ENCODE results near the gene WBP11. TPM values are rescaled to one million over a fixed set of nuclear protein-coding genes. Genes with fewer than 3 reads are reported as not detected.

The WBP11 gene
- total and polyA plus RNA-seq, 4 donors = 9.9 to 16.6 (median 12.2) TPM

DNA sequence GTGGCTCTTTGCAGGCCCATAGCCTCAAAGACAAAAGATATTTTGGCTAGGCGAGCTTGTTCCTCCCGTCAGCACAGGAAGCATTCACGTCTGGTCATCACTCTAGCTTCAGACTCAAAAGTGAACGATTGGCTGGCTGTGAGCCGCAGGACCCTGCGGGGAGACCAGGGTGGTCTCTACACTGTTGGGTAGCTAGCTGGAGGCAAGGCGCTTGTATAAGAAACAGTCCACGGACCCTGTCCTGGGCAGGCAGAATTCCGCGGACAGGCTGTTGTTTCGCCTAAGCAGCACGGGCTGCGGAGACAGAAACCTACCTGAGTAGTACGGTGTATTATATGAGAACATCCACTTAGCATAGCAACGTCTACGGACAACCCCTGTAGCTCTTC is 29.6 kb downstream of the WBP11 start:
- Histone ChIP-seq H3K36me3 (ENCODE audit: control insufficient read depth in 4 of 4, insufficient read depth in 3 of 4, low read depth in 1 of 4, low read length in 3 of 4) (no peaks in the 10 kb centered on the region), H3K9ac (ENCODE audit: low read depth in 1 of 2, low read length in 2 of 2) (peak overlapping the region; percentile 22 to 69), H3K27me3 (ENCODE audit: control insufficient read depth in 4 of 4, insufficient read depth in 4 of 4, low read length in 3 of 4) (no peaks in the 10 kb centered on the region), H3K27ac (ENCODE audit: low read depth in 1 of 2, low read length in 2 of 2) (peak overlapping the region; percentile 80 to 93), H3K9me3 (ENCODE audit: control insufficient read depth in 4 of 4, low read length in 3 of 4) (no peaks in the 10 kb centered on the region), H3K4me1 (ENCODE audit: control insufficient read depth in 4 of 4, insufficient read depth in 4 of 4, low read length in 3 of 4) (peaks cover 0 to 28% (median 10%) of the 10 kb centered on the region in 4 donors), H3K4me3 (ENCODE audit: low read depth in 1 of 3, low read length in 3 of 3) (peak overlapping the region; percentile 63 to 79 (median 72))
- WGBS = 18% methylated on average over 16 of the region's 16 CpGs
- DNase-seq (ENCODE audit: low spot score) = peak; percentile 68
- no peak for TF ChIP-seq HNF4G (IDR thresholded peaks at IDR 0.05)
- TF ChIP-seq ZBTB33 (IDR thresholded peaks at IDR 0.05) = no peak
- TF ChIP-seq EGR1 (IDR thresholded peaks at IDR 0.05; ENCODE audit: low read depth in 2 of 2) = no peak
- TF ChIP-seq, protein P1, sequence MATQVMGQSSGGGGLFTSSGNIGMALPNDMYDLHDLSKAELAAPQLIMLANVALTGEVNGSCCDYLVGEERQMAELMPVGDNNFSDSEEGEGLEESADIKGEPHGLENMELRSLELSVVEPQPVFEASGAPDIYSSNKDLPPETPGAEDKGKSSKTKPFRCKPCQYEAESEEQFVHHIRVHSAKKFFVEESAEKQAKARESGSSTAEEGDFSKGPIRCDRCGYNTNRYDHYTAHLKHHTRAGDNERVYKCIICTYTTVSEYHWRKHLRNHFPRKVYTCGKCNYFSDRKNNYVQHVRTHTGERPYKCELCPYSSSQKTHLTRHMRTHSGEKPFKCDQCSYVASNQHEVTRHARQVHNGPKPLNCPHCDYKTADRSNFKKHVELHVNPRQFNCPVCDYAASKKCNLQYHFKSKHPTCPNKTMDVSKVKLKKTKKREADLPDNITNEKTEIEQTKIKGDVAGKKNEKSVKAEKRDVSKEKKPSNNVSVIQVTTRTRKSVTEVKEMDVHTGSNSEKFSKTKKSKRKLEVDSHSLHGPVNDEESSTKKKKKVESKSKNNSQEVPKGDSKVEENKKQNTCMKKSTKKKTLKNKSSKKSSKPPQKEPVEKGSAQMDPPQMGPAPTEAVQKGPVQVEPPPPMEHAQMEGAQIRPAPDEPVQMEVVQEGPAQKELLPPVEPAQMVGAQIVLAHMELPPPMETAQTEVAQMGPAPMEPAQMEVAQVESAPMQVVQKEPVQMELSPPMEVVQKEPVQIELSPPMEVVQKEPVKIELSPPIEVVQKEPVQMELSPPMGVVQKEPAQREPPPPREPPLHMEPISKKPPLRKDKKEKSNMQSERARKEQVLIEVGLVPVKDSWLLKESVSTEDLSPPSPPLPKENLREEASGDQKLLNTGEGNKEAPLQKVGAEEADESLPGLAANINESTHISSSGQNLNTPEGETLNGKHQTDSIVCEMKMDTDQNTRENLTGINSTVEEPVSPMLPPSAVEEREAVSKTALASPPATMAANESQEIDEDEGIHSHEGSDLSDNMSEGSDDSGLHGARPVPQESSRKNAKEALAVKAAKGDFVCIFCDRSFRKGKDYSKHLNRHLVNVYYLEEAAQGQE (IDR thresholded peaks at IDR 0.05) = no peak
- no peak for TF ChIP-seq RAD21 (IDR thresholded peaks at IDR 0.05)
- TF ChIP-seq FOXA1 (IDR thresholded peaks at IDR 0.05) = no peak
- no peak for TF ChIP-seq MAX (IDR thresholded peaks at IDR 0.05)
- TF ChIP-seq HNF4A (conservative IDR thresholded peaks at IDR 0.05) = no peak

- DNase-seq (ENCODE audit: low spot score) = no peak
- no peak overlapping the region for H3K9ac ChIP-seq (ENCODE audit: low read depth in 1 of 2, low read length in 2 of 2)
- H3K9me3 ChIP-seq (ENCODE audit: control insufficient read depth in 4 of 4, low read length in 3 of 4) = no peaks in the 10 kb centered on the region
- H3K27ac ChIP-seq (ENCODE audit: low read depth in 1 of 2, low read length in 2 of 2) = no peak overlapping the region
- 93% methylated on average over 5 of the region's 5 CpGs for WGBS
- no peak overlapping the region for H3K4me3 ChIP-seq (ENCODE audit: low read depth in 1 of 3, low read length in 3 of 3)
- no peaks in the 10 kb centered on the region for H3K27me3 ChIP-seq (ENCODE audit: control insufficient read depth in 4 of 4, insufficient read depth in 4 of 4, low read length in 3 of 4)
- peaks cover 1 to 32% (median 12%) of the 10 kb centered on the region in 4 donors for H3K4me1 ChIP-seq (ENCODE audit: control insufficient read depth in 4 of 4, insufficient read depth in 4 of 4, low read length in 3 of 4)
- TF ChIP-seq, protein P2, sequence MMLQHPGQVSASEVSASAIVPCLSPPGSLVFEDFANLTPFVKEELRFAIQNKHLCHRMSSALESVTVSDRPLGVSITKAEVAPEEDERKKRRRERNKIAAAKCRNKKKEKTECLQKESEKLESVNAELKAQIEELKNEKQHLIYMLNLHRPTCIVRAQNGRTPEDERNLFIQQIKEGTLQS (IDR thresholded peaks at IDR 0.05) = no peak
- no peak for TF ChIP-seq RXRA (IDR thresholded peaks at IDR 0.05)
- no peak for TF ChIP-seq HNF4A (conservative IDR thresholded peaks at IDR 0.05)
- no peak for TF ChIP-seq FOXA2 (IDR thresholded peaks at IDR 0.05)
- TF ChIP-seq, protein P1 (IDR thresholded peaks at IDR 0.05) = no peak
- no peak for TF ChIP-seq TAF1 (conservative IDR thresholded peaks at IDR 0.05)
- no peak for TF ChIP-seq JUND (IDR thresholded peaks at IDR 0.05)
- no peak for TF ChIP-seq CTCF (IDR thresholded peaks at IDR 0.05; ENCODE audit: low read depth, low read length, missing input control)
- TF ChIP-seq FOXA1 (IDR thresholded peaks at IDR 0.05) = no peak
- no peak for TF ChIP-seq YY1 (IDR thresholded peaks at IDR 0.05)
- no peak for TF ChIP-seq MAX (IDR thresholded peaks at IDR 0.05)
- TF ChIP-seq HNF4G (IDR thresholded peaks at IDR 0.05) = no peak
- no peak for TF ChIP-seq ZBTB33 (IDR thresholded peaks at IDR 0.05)
- no peak for TF ChIP-seq NR2F2 (IDR thresholded peaks at IDR 0.05)
- TF ChIP-seq RAD21 (IDR thresholded peaks at IDR 0.05) = no peak
- TF ChIP-seq SP1 (IDR thresholded peaks at IDR 0.05) = no peak
- no peak for TF ChIP-seq EGR1 (IDR thresholded peaks at IDR 0.05; ENCODE audit: low read depth in 2 of 2)
- H3K36me3 ChIP-seq (ENCODE audit: control insufficient read depth in 4 of 4, insufficient read depth in 3 of 4, low read depth in 1 of 4, low read length in 3 of 4) = no peaks in the 10 kb centered on the region
Observed at GRCh38 chr12:14772946-14773345, 30.3 kb downstream of the WBP11 start.
